MM.1S (cell line): ENCODE results near the gene TTLL9.

ENCODE experiments used
- DNase-seq: peaks from one replicate; pipeline ENCODE4 v3.0.0-alpha.2; 2015
- H2AFZ ChIP-seq: fragments of 300-600 bp; sonication (generic); 2 replicates; pipeline ENCODE4 v1.6.0; 2016; ENCODE audit warnings: antibody characterized with exemption, low read length
- H3F3A ChIP-seq: fragments of 300-600 bp; sonication (generic); 2 replicates; pipeline ENCODE4 v1.6.1; 2016; ENCODE audit warnings: mild to moderate bottlenecking, antibody characterized with exemption, low read length, moderate library complexity, mixed read lengths; ENCODE audit not compliant: insufficient read depth
- H3K27ac ChIP-seq: fragments of 300-600 bp; sonication (generic); 2 replicates; pipeline ENCODE4 v1.5.1; 2016; ENCODE audit warnings: mild to moderate bottlenecking, low read length
- H3K27me3 ChIP-seq: fragments of 300-600 bp; sonication (generic); replicated peaks from 2 replicates; pipeline ENCODE4 v1.6.0; 2016; ENCODE audit warnings: low read length; ENCODE audit not compliant: insufficient read depth
- H3K36me3 ChIP-seq: fragments of 300-600 bp; sonication (generic); replicated peaks from 2 replicates; pipeline ENCODE4 v1.6.1; 2016; ENCODE audit warnings: mild to moderate bottlenecking, low read length, mixed read lengths; ENCODE audit not compliant: insufficient read depth
- H3K4me1 ChIP-seq: fragments of 300-600 bp; sonication (generic); 2 replicates; pipeline ENCODE4 v1.6.1; 2016; ENCODE audit warnings: low read length, mixed read lengths
- H3K4me2 ChIP-seq: fragments of 300-600 bp; sonication (generic); 2 replicates; pipeline ENCODE4 v1.6.0; 2016; ENCODE audit warnings: low read depth, low read length
- H3K4me3 ChIP-seq: fragments of 300-600 bp; sonication (generic); 2 replicates; pipeline ENCODE4 v1.5.1; 2016; ENCODE audit warnings: low read length, mixed read lengths
- H3K79me2 ChIP-seq: fragments of 300-600 bp; sonication (generic); 2 replicates; pipeline ENCODE4 v1.6.1; 2016; ENCODE audit warnings: mixed run types, low read length, mixed read lengths
- H3K9ac ChIP-seq: fragments of 300-600 bp; sonication (generic); 2 replicates; pipeline ENCODE4 v1.6.1; 2016; ENCODE audit warnings: low read length, mixed read lengths
- H3K9me2 ChIP-seq: fragments of 300-600 bp; sonication (generic); replicated peaks from 2 replicates; pipeline ENCODE4 v1.6.1; 2016; ENCODE audit warnings: mild to moderate bottlenecking, low read length, mixed read lengths; ENCODE audit not compliant: insufficient read depth
- H3K9me3 ChIP-seq: fragments of 300-600 bp; sonication (generic); replicated peaks from 2 replicates; pipeline ENCODE4 v1.6.1; 2016; ENCODE audit warnings: mild to moderate bottlenecking, low read length, mixed read lengths; ENCODE audit not compliant: insufficient read depth
- H4K20me1 ChIP-seq: fragments of 300-600 bp; sonication (generic); 2 replicates; pipeline ENCODE4 v1.6.1; 2016; ENCODE audit warnings: mild to moderate bottlenecking, low read length, moderate library complexity, mixed read lengths; ENCODE audit not compliant: insufficient read depth
- CTCF ChIP-seq: fragments of 300-600 bp; sonication (generic); IDR thresholded peaks from 2 replicates; pipeline ENCODE4 v1.5.1; 2016; ENCODE audit warnings: antibody characterized with exemption, low read length, mixed read lengths
- EZH2 ChIP-seq: fragments of 300-600 bp; sonication (generic); optimal IDR thresholded peaks from 2 replicates; pipeline ENCODE3; 2017; ENCODE audit warnings: low read depth, mild to moderate bottlenecking, antibody characterized with exemption, low read length, mixed read lengths
- EZH2phosphoT487 ChIP-seq: fragments of 300-600 bp; sonication (generic); IDR thresholded peaks from 2 replicates; pipeline ENCODE4 v1.6.1; 2018; ENCODE audit warnings: antibody characterized with exemption, low read length

The TTLL9 gene

GRCh38 chr20:31922181-31922580 is 51.7 kb downstream of the TTLL9 start:
- H3K4me1 ChIP-seq: no peaks in the 10 kb centered on the region
- no peaks in the 10 kb centered on the region for H4K20me1 ChIP-seq
- peaks cover 47% of the 10 kb centered on the region for H3K27me3 ChIP-seq
- H3F3A ChIP-seq: no peaks in the 10 kb centered on the region
- no peak overlapping the region for H3K4me3 ChIP-seq
- H3K9ac ChIP-seq: no peak overlapping the region
- H3K9me3 ChIP-seq: no peaks in the 10 kb centered on the region
- H3K79me2 ChIP-seq: no peaks in the 10 kb centered on the region
- H3K4me2 ChIP-seq: no peak overlapping the region
- H3K9me2 ChIP-seq: no peaks in the 10 kb centered on the region
- H3K36me3 ChIP-seq: no peaks in the 10 kb centered on the region
- no peak overlapping the region for H3K27ac ChIP-seq
- H2AFZ ChIP-seq: no peak overlapping the region
- TF ChIP-seq EZH2phosphoT487 (no peak), CTCF (no peak), EZH2 (no peak)
- no peak for DNase-seq

GRCh38 chr20:31922588-31922987 is 52.2 kb downstream of the TTLL9 start:
- DNase-seq: no peak
- no peak overlapping the region for H3K9ac ChIP-seq
- no peaks in the 10 kb centered on the region for H3K9me2 ChIP-seq
- H2AFZ ChIP-seq: no peak overlapping the region
- H3K4me3 ChIP-seq: no peak overlapping the region
- no peak overlapping the region for H3K27ac ChIP-seq
- no peaks in the 10 kb centered on the region for H3K36me3 ChIP-seq
- peaks cover 43% of the 10 kb centered on the region for H3K27me3 ChIP-seq
- no peaks in the 10 kb centered on the region for H3F3A ChIP-seq
- H3K79me2 ChIP-seq: no peaks in the 10 kb centered on the region
- no peak overlapping the region for H3K4me2 ChIP-seq
- no peaks in the 10 kb centered on the region for H3K9me3 ChIP-seq
- no peaks in the 10 kb centered on the region for H4K20me1 ChIP-seq
- no peak for TF ChIP-seq EZH2
- no peak for TF ChIP-seq CTCF
- no peak for TF ChIP-seq EZH2phosphoT487
- H3K4me1 ChIP-seq: no peaks in the 10 kb centered on the region

- no peaks in the 10 kb centered on the region for H3F3A ChIP-seq
- H3K79me2 ChIP-seq: no peaks in the 10 kb centered on the region
- no peak overlapping the region for H3K4me2 ChIP-seq
- H2AFZ ChIP-seq: no peak overlapping the region
- no peaks in the 10 kb centered on the region for H3K36me3 ChIP-seq
- DNase-seq: no peak
- no peaks in the 10 kb centered on the region for H3K9me3 ChIP-seq
- no peaks in the 10 kb centered on the region for H4K20me1 ChIP-seq
- no peaks in the 10 kb centered on the region for H3K9me2 ChIP-seq
- TF ChIP-seq EZH2phosphoT487 (no peak), EZH2 (no peak)
- peaks cover 43% of the 10 kb centered on the region for H3K27me3 ChIP-seq
- no peaks in the 10 kb centered on the region for H3K4me1 ChIP-seq
- H3K9ac ChIP-seq: no peak overlapping the region
- H3K4me3 ChIP-seq: no peak overlapping the region
- H3K27ac ChIP-seq: no peak overlapping the region
Observed at GRCh38 chr20:31923388-31924331, 53.2 kb downstream of the TTLL9 start.

GRCh38 chr20:31924561-31924960 is 54.1 kb downstream of the TTLL9 start:
- H3K4me2 ChIP-seq: no peak overlapping the region
- no peak for DNase-seq
- no peaks in the 10 kb centered on the region for H3K36me3 ChIP-seq
- no peak overlapping the region for H3K27ac ChIP-seq
- no peaks in the 10 kb centered on the region for H3K79me2 ChIP-seq
- H3K9ac ChIP-seq: no peak overlapping the region
- H3K27me3 ChIP-seq: peaks cover 40% of the 10 kb centered on the region
- H3K4me1 ChIP-seq: no peaks in the 10 kb centered on the region
- H4K20me1 ChIP-seq: no peaks in the 10 kb centered on the region
- H3K9me3 ChIP-seq: no peaks in the 10 kb centered on the region
- no peak for TF ChIP-seq EZH2
- no peak for TF ChIP-seq EZH2phosphoT487
- no peak for TF ChIP-seq CTCF
- H2AFZ ChIP-seq: no peak overlapping the region
- H3F3A ChIP-seq: no peaks in the 10 kb centered on the region
- H3K4me3 ChIP-seq: no peak overlapping the region
- H3K9me2 ChIP-seq: no peaks in the 10 kb centered on the region
